ENCODE results near the gene UGT1A8.

DNA sequence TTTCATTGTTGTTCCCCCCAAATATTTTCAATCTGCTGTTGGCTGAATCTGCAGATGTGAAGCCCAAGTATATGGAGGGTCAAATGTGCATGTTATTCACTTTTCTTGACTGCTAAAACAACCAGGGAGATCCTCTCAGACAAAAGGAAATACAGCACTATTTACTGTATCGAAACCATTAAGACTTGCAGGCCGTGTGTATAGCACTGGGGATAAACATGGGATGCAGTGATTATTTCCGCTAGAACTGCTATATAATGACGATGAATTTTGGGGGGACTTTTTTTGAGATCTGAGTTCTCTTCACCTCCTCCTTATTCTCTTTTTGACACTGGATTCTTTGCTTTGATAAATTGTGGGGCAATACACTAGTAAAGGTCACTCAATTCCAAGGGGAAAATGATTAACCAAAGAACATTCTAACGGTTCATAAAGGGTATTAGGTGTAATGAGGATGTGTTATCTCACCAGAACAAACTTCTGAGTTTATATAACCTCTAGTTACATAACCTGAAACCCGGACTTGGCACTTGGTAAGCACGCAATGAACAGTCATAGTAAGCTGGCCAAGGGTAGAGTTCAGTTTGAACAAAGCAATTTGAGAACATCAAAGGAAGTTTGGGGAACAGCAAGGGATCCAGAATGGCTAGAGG, 139.1 kb downstream of the UGT1A8 start:
- TF ChIP-seq, protein P1, sequence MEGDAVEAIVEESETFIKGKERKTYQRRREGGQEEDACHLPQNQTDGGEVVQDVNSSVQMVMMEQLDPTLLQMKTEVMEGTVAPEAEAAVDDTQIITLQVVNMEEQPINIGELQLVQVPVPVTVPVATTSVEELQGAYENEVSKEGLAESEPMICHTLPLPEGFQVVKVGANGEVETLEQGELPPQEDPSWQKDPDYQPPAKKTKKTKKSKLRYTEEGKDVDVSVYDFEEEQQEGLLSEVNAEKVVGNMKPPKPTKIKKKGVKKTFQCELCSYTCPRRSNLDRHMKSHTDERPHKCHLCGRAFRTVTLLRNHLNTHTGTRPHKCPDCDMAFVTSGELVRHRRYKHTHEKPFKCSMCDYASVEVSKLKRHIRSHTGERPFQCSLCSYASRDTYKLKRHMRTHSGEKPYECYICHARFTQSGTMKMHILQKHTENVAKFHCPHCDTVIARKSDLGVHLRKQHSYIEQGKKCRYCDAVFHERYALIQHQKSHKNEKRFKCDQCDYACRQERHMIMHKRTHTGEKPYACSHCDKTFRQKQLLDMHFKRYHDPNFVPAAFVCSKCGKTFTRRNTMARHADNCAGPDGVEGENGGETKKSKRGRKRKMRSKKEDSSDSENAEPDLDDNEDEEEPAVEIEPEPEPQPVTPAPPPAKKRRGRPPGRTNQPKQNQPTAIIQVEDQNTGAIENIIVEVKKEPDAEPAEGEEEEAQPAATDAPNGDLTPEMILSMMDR (IDR thresholded peaks at IDR 0.05; ENCODE audit: insufficient read depth, low read length): no peak
- TF ChIP-seq POLR2AphosphoS5 (IDR thresholded peaks at IDR 0.05; ENCODE audit: low read depth): no peak
- TF ChIP-seq, protein P2, sequence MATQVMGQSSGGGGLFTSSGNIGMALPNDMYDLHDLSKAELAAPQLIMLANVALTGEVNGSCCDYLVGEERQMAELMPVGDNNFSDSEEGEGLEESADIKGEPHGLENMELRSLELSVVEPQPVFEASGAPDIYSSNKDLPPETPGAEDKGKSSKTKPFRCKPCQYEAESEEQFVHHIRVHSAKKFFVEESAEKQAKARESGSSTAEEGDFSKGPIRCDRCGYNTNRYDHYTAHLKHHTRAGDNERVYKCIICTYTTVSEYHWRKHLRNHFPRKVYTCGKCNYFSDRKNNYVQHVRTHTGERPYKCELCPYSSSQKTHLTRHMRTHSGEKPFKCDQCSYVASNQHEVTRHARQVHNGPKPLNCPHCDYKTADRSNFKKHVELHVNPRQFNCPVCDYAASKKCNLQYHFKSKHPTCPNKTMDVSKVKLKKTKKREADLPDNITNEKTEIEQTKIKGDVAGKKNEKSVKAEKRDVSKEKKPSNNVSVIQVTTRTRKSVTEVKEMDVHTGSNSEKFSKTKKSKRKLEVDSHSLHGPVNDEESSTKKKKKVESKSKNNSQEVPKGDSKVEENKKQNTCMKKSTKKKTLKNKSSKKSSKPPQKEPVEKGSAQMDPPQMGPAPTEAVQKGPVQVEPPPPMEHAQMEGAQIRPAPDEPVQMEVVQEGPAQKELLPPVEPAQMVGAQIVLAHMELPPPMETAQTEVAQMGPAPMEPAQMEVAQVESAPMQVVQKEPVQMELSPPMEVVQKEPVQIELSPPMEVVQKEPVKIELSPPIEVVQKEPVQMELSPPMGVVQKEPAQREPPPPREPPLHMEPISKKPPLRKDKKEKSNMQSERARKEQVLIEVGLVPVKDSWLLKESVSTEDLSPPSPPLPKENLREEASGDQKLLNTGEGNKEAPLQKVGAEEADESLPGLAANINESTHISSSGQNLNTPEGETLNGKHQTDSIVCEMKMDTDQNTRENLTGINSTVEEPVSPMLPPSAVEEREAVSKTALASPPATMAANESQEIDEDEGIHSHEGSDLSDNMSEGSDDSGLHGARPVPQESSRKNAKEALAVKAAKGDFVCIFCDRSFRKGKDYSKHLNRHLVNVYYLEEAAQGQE (IDR thresholded peaks at IDR 0.05; ENCODE audit: insufficient replicate concordance, low read depth): no peak

All from HL-60 (cell line).